Activated CD4-positive, alpha-beta memory T cell treated with anti-CD3 and anti-CD28 coated beads, Interleukin-2, amount 10 ng/mL, durations not matched to agents 7 days and 5 days (primary cell): Measurements from ENCODE around the gene CSF2RB. TPM values are rescaled to one million over a fixed set of nuclear protein-coding genes. Genes with fewer than 3 reads are reported as not detected.

ENCODE experiments used
- CTCF ChIA-PET: fragments of 350-600 bp; sonication (Branson Sonifier 250); formaldehyde crosslinking; loops from one replicate; lab custom pipeline; 2021; ENCODE audit warnings: antibody characterized with exemption, inconsistent platforms; lab: Charles Lee
- POLR2A ChIA-PET: fragments of 350-600 bp; sonication (Branson Sonifier 250); formaldehyde crosslinking; loops from one replicate; lab custom pipeline; 2021; ENCODE audit warnings: antibody characterized with exemption; lab: Charles Lee
- DNase-seq: peaks from one replicate; pipeline ENCODE4 v3.0.0-alpha.2; 2020
- H3K27ac Mint-ChIP-seq: one replicate; pipeline ENCODE4 v1.8.0; 2021; ENCODE audit warnings: mild to moderate bottlenecking, mixed read lengths
- H3K27me3 Mint-ChIP-seq: one replicate; pipeline ENCODE4 v1.8.0; 2021; ENCODE audit warnings: mixed read lengths
- H3K36me3 Mint-ChIP-seq: one replicate; pipeline ENCODE4 v1.8.0; 2021; ENCODE audit warnings: low read depth, mixed read lengths
- H3K4me1 Mint-ChIP-seq: one replicate; pipeline ENCODE4 v1.8.0; 2021; ENCODE audit warnings: mixed read lengths
- H3K4me3 Mint-ChIP-seq: one replicate; pipeline ENCODE4 v1.8.0; 2021; ENCODE audit warnings: mild to moderate bottlenecking, mixed read lengths
- H3K9me3 Mint-ChIP-seq: one replicate; pipeline ENCODE4 v1.8.0; 2021; ENCODE audit warnings: mixed read lengths
- total RNA-seq, 2 experiments: library from RNA; stranded (reverse); gene quantifications; one replicate each; pipeline ENCODE4 v1.2.3, GENCODE V29; 2021

CSF2RB gene
- total RNA-seq, 2 experiments from 2014 or later: 2.3 to 3.0 TPM

DNA sequence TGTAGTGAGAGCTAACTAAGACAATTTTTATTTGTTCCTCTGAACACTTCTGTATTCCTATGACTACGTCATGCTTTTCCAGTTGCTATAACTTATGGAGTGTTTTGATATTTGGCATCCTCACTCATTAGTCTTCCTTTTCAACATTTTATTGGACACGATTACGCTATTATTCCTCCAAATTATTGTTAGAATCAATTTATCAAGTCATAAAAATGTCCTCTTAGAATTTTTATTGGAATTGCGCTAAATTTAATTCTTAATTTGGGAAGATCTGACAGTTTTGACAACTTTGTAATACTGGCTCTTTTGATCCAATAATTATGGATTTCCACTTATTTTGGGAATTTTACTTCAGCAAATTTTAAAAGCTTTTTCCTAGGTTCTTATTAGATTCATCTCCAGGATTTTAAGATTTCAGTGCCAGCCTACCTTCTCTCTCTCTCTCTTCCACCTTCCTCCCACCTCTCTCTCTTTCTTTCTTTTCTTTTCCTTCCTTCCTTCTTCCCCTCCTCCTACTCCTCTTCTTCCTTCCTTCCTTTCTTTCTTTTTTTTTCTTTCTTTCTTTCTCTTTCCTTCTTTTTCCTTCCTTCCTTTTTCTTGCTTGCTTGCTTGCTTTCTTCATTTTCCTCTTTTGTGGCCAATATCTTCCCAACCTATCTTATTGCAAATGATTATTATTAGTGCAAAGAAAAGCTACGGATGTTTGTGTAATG lies 55.0 kb downstream of the CSF2RB start:
- Mint-ChIP-seq H3K36me3 (no peaks in the 10 kb centered on the region), H3K27ac (no peak overlapping the region), H3K9me3 (no peaks in the 10 kb centered on the region), H3K27me3 (peaks cover 5% of the 10 kb centered on the region), H3K4me3 (no peak overlapping the region), H3K4me1 (no peaks in the 10 kb centered on the region)
- ChIA-PET CTCF (interaction anchor here (1.8 kb wide), 1 partner anchor 9 kb away, joined by 11 read pairs; no protein-coding TSS in a partner anchor), POLR2A (no interaction called here)
- no peak for DNase-seq

DNA sequence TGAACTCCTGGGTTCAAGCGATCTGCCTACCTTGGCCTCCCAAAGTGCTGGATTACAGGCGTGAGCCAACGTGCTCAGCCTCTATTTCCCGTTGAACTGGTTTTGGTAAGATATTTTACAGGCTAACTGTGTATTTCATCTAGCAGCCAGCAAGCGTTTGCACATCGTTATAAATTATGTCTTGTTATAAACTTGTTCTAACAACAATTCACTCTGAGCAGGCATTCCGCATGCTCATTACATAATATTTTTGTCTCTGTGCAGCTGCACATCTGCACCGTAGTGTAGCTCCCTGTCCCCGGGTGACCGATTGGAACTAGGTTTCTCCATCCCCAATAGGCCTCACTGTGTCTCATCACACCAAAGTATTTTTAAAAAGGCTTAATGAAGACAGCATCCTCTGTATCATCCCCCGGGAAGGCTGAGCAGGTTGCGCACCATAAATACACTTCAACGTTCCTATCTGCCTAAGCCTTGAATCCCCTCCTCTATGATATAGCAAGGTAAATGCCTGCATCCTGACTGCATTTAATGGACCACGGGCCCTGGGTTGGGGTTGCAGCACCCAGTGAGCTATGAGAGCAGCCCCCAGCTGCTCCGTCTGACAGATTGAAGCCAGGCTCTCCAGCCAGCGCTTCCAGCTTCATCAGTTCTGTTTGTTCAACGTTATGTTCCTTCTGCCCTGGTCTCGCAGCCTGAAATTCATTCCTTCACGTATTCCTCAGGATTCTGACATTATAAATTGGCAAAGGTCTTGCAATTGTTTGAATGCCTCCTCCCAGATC lies 58.1 kb downstream of the CSF2RB start:
- POLR2A ChIA-PET: no interaction called here
- H3K27ac Mint-ChIP-seq: no peak overlapping the region
- CTCF ChIA-PET: interaction anchor here (1.1 to 3.0 kb wide), 3 partner anchors 8 to 190 kb away, joined by 4 to 12 read pairs (median 5); no protein-coding TSS in a partner anchor
- no peaks in the 10 kb centered on the region for H3K36me3 Mint-ChIP-seq
- no peak for DNase-seq
- H3K4me3 Mint-ChIP-seq: no peak overlapping the region
- H3K4me1 Mint-ChIP-seq: peaks cover under 1% of the 10 kb centered on the region
- H3K27me3 Mint-ChIP-seq: peaks cover 5% of the 10 kb centered on the region
- H3K9me3 Mint-ChIP-seq: no peaks in the 10 kb centered on the region

GRCh38 chr22:36976606-36977005 lies 63.2 kb downstream of the CSF2RB start:
- no peaks in the 10 kb centered on the region for H3K9me3 Mint-ChIP-seq
- ChIA-PET CTCF (interaction anchor here (0.9 to 6.0 kb wide), 19 partner anchors 9 to 465 kb away, joined by 3 to 80 read pairs (median 4); partner anchors contain the start of genes IFT27, MPST, NCF4 and TST), POLR2A (interaction anchor here (0.9 to 1.8 kb wide), 7 partner anchors 75 to 201 kb away, joined by 3 to 9 read pairs (median 5); partner anchors contain the start of genes IFT27 and NCF4)
- H3K4me3 Mint-ChIP-seq: peak overlapping the region; percentile 82
- no peak for DNase-seq
- H3K36me3 Mint-ChIP-seq: no peaks in the 10 kb centered on the region
- peaks cover 17% of the 10 kb centered on the region for H3K4me1 Mint-ChIP-seq
- H3K27ac Mint-ChIP-seq: no peak overlapping the region
- H3K27me3 Mint-ChIP-seq: peaks cover 2% of the 10 kb centered on the region

DNA sequence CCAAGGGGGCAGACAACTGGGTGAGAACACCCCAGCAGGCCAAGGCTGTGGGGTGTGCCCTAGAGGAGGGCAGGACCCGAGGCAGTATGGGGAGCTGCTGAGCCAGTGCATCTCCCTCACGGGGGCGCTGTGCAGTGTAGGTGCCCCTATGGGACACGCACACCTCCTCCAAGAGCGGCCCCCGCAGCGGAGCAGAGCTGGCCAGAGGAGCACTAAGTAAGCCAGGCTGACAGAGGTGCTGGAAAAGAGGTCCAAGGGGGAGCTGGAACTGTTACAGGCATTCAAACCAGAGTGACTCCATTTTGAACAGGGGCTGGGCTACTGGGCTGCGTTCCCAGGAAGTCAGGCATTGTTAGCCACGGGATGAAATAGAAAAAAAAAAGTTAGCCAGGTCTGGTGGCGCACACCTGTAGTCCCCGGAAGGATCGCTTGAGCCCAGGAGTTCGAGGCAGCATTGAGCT lies 64.0 kb downstream of the CSF2RB start:
- Mint-ChIP-seq H3K4me3 (peak overlapping the region; percentile 82), H3K4me1 (peaks cover 17% of the 10 kb centered on the region), H3K27me3 (peaks cover 6% of the 10 kb centered on the region), H3K27ac (peak overlapping the region; percentile 81), H3K36me3 (no peaks in the 10 kb centered on the region), H3K9me3 (no peaks in the 10 kb centered on the region)
- ChIA-PET POLR2A (interaction anchor here (0.7 to 1.8 kb wide), 8 partner anchors 39 to 201 kb away, joined by 4 to 9 read pairs (median 6); partner anchors contain the start of genes IFT27 and NCF4), CTCF (interaction anchor here (0.5 to 6.0 kb wide), 34 partner anchors 8 to 890 kb away, joined by 3 to 80 read pairs (median 4); partner anchors contain the start of genes IFT27, IL2RB, MPST and NCF4)
- peak; percentile 80 for DNase-seq

DNA sequence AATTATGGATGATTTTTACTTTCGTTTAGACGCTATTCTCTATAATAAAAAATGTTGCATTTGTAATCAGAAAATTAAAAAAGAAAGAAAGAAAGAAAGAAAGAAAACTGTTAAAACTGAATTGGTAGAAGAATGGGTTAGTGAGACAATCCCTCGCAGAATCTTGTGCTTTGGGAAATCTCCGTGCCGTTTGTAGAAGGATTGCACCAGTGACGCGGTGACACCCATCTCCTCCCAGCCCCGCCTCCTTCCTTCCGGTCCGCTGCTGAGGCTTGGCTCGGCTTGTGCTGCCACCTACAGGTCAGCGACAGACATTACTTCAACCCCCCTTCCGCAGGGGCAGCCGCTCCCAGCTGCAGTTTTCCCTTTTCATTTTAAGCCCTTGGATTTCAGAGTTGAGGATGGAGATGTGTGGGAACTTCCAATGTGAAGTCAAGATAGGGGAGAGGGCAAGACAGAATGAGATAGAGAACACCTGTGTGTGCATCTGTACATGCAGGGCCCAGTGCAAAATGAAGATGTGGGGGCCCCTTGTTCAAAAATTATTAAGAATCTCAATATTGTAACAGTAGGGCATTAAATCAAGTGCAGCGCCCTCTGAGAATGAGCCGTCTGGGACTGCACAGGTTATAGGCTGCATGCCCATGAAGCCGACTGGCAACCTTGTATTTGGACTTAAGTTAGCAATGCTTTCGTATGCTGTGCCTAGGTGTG lies 64.7 kb downstream of the CSF2RB start:
- CTCF ChIA-PET: interaction anchor here (0.5 to 6.0 kb wide), 35 partner anchors 8 to 890 kb away, joined by 3 to 80 read pairs (median 4); partner anchors contain the start of genes IFT27, IL2RB, MPST and NCF4
- peak; percentile 92 for DNase-seq
- no peaks in the 10 kb centered on the region for H3K36me3 Mint-ChIP-seq

DNA sequence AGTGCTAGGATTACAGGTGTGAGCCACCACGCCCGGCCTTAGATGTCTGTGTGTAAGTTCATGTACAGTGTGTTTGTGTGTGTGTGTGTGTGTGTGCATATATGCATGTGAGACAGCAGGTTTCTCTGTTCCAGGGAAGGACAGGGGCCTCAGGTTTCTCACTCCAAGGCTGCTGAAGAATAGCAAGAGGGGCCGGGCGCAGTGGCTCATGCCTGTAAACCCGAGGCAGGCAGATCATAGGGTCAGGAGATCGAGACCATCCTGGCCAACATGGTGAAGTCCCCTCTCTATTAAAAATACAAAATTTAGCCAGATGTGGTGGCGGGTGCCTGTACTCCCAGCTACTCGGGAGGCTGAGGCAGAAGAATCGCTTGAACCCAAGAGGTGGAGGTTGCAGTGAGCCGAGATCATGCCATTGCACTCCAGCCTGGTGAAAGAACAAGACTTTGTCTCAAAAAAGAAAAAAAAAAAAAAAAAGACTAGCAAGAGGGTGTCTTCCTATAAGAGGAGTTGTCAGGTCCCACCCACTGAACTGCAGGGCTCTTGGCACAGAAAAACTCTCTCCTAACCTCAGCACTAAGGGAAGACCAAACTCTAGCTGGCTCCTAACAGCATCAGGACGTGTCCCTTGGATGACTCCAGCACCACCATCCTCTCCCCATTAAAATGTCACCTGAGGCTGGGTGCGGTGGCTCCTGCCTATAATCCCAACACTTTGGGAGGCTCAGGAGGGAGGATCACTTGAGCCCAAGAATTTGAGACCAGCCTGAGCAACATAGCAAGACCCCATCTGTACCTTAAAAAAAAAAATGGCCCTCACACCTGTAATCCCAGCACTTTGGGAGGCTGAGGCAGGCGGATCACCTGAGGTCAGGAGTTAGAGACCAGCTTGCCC lies 65.8 kb downstream of the CSF2RB start:
- peaks cover 13% of the 10 kb centered on the region for H3K27me3 Mint-ChIP-seq
- peaks cover 17% of the 10 kb centered on the region for H3K4me1 Mint-ChIP-seq
- H3K36me3 Mint-ChIP-seq: no peaks in the 10 kb centered on the region
- ChIA-PET POLR2A (no interaction called here), CTCF (interaction anchor here (0.7 to 6.0 kb wide), 12 partner anchors 8 to 533 kb away, joined by 3 to 80 read pairs (median 4); partner anchors contain the start of gene NCF4)
- no peaks in the 10 kb centered on the region for H3K9me3 Mint-ChIP-seq
- DNase-seq: no peak
- no peak overlapping the region for H3K27ac Mint-ChIP-seq
- H3K4me3 Mint-ChIP-seq: no peak overlapping the region

More for the DNA sequence above, 64.7 kb downstream of the CSF2RB start:
- POLR2A ChIA-PET: interaction anchor here (1.2 to 1.8 kb wide), 7 partner anchors 38 to 202 kb away, joined by 4 to 9 read pairs (median 6); partner anchors contain the start of genes IFT27 and NCF4
- H3K27ac Mint-ChIP-seq: peak overlapping the region; percentile 81
- peak overlapping the region; percentile 82 for H3K4me3 Mint-ChIP-seq
- H3K4me1 Mint-ChIP-seq: peaks cover 17% of the 10 kb centered on the region
- H3K9me3 Mint-ChIP-seq: no peaks in the 10 kb centered on the region
- peaks cover 9% of the 10 kb centered on the region for H3K27me3 Mint-ChIP-seq

DNA sequence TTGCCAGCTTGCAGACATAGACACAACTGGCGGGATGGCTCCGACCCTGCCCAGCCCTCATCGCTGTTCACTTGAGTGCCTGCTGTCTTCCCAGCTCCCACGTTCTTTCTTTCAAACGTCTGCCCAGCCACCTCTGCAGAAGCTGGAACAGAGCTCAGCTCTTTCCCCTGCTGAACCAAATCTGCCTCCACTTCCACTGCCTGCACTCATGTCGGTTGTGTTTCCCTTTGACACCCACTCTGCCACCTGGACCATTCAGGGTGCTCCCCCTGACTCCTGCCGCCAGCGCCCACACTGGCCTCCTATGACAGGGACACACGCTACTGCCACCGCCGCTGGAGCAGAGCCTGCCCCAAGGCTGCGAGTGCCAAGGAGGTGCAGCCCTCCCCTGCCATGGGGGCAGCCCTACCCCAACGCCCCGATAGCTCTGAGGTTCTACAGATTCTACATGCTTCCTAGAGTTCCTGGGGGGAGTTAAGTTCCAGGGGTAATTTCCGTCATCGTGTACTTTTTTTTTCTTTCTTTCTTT lies 67.9 kb downstream of the CSF2RB start:
- peaks cover 13% of the 10 kb centered on the region for H3K9me3 Mint-ChIP-seq
- H3K27ac Mint-ChIP-seq: no peak overlapping the region
- H3K36me3 Mint-ChIP-seq: peaks cover 10% of the 10 kb centered on the region
- no peak for DNase-seq
- CTCF ChIA-PET: interaction anchor here (0.9 to 1.8 kb wide), 4 partner anchors 27 to 208 kb away, joined by 3 to 8 read pairs (median 3); partner anchors contain the start of gene IFT27
- H3K4me3 Mint-ChIP-seq: no peak overlapping the region
- POLR2A ChIA-PET: no interaction called here
- H3K4me1 Mint-ChIP-seq: peaks cover 17% of the 10 kb centered on the region
- peaks cover 11% of the 10 kb centered on the region for H3K27me3 Mint-ChIP-seq

GRCh38 chr22:36982136-36982535 lies 68.7 kb downstream of the CSF2RB start:
- Mint-ChIP-seq H3K27me3 (peaks cover 14% of the 10 kb centered on the region), H3K36me3 (peaks cover 11% of the 10 kb centered on the region), H3K27ac (no peak overlapping the region), H3K4me1 (peaks cover 12% of the 10 kb centered on the region), H3K4me3 (no peak overlapping the region), H3K9me3 (peaks cover 21% of the 10 kb centered on the region)
- no peak for DNase-seq
- ChIA-PET POLR2A (no interaction called here), CTCF (interaction anchor here (0.9 to 1.8 kb wide), 3 partner anchors 200 to 217 kb away, joined by 3 to 8 read pairs (median 4); no protein-coding TSS in a partner anchor)

GRCh38 chr22:36985211-36985889 lies 71.9 kb downstream of the CSF2RB start:
- no peaks in the 10 kb centered on the region for H3K4me1 Mint-ChIP-seq
- CTCF ChIA-PET: interaction anchor here (0.7 kb wide), 1 partner anchor 8 kb away, joined by 3 read pairs; no protein-coding TSS in a partner anchor
- H3K9me3 Mint-ChIP-seq: peaks cover 21% of the 10 kb centered on the region
- DNase-seq: no peak
- no peak overlapping the region for H3K4me3 Mint-ChIP-seq
- H3K27me3 Mint-ChIP-seq: peaks cover 30% of the 10 kb centered on the region
- H3K36me3 Mint-ChIP-seq: peaks cover 11% of the 10 kb centered on the region
- H3K27ac Mint-ChIP-seq: no peak overlapping the region
- POLR2A ChIA-PET: no interaction called here

DNA sequence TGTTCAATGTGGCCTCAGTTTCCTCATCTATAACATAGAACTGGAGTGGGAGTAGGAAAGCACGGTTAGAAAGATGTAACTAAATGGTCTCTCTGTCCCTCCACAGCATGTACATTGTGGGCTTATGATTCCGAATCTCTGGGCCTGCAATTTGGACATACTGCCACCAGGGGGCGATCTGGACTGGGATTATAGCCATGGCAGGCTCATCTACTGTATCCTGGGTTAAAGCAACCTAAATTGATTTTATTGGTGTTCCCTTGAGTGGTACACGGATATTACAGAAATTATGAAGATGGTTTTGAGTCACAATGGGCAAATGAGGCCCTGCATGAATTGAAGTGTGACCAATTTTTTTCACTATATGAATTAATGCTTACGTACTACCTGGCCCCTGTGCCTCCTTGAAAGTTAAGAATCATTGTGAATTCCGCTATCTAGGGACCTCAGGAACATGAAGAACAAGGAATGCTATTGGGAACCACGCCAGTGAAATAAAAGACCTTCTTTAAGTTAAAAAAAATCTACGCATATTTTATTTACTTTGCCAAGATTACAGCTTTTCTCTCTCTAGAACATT lies 72.9 kb downstream of the CSF2RB start:
- Mint-ChIP-seq H3K9me3 (peaks cover 21% of the 10 kb centered on the region), H3K4me3 (no peak overlapping the region), H3K36me3 (peaks cover 11% of the 10 kb centered on the region), H3K27ac (no peak overlapping the region), H3K27me3 (peaks cover 37% of the 10 kb centered on the region), H3K4me1 (no peaks in the 10 kb centered on the region)
- CTCF ChIA-PET: interaction anchor here (0.7 to 1.6 kb wide), 4 partner anchors 9 to 213 kb away, joined by 3 to 4 read pairs (median 3); no protein-coding TSS in a partner anchor
- peak; percentile 56 for DNase-seq
- POLR2A ChIA-PET: no interaction called here
